K562 (cell line): ENCODE data around the gene CTSO.

Experiments
- CTBP1 ChIP-seq: fragments of 450-650 bp; IDR thresholded peaks from 2 replicates; pipeline ENCODE4 v1.6.1; 2016; ENCODE audit warnings: borderline replicate concordance
- CTCF ChIP-seq, 3 experiments: IDR thresholded peaks in 2 of 3; conservative IDR thresholded peaks in 1 of 3; 2 replicates each; pipeline ENCODE4 v1.5.1; 2011 to 2012; ENCODE audit warnings: low read length in 3 of 3, mild to moderate bottlenecking in 3 of 3, control low read depth in 2 of 3, improper control_type of control experiment in 1 of 3, inconsistent platforms in 1 of 3, low read depth in 1 of 3, mixed read lengths in 1 of 3, moderate library complexity in 1 of 3; ENCODE audit not compliant: insufficient read depth in 2 of 3
- ESRRA ChIP-seq: fragments of 450-650 bp; IDR thresholded peaks from 2 replicates; pipeline ENCODE4 v1.6.1; 2014; ENCODE audit warnings: low read depth, mild to moderate bottlenecking, moderate library complexity, borderline replicate concordance
- FOSL1 ChIP-seq: fragments of 200-800 bp; sonication (Bioruptor generic); conservative IDR thresholded peaks from 2 replicates; pipeline ENCODE4 v1.6.1; 2016; ENCODE audit warnings: missing genetic modification characterization, missing compliant biosample characterization
- IRF1 ChIP-seq: sonication (generic); formaldehyde crosslinking; IDR thresholded peaks from 2 replicates; pipeline ENCODE4 v1.8.0; 2022; ENCODE audit warnings: missing genetic modification reagents, mild to moderate bottlenecking, borderline replicate concordance
- POLR2A ChIP-seq: fragments of 450-650 bp; conservative IDR thresholded peaks from 2 replicates; pipeline ENCODE4 v1.6.1; 2016
- POLR2AphosphoS5 ChIP-seq: IDR thresholded peaks from 2 replicates; pipeline ENCODE4 v1.6.1; 2011; ENCODE audit warnings: mild to moderate bottlenecking, low read depth, low read length, moderate library complexity; ENCODE audit not compliant: control insufficient read depth, insufficient read depth
- SUPT5H ChIP-seq: fragments of 450-650 bp; IDR thresholded peaks from 2 replicates; pipeline ENCODE4 v1.6.1; 2016
- TBP ChIP-seq: optimal IDR thresholded peaks from 2 replicates; pipeline ENCODE3; 2011; ENCODE audit warnings: low read depth, low read length, improper control_type of control experiment
- TCF7 ChIP-seq: sonication (generic); IDR thresholded peaks from 2 replicates; pipeline ENCODE4 v1.6.1; 2016; ENCODE audit warnings: antibody characterized with exemption, borderline replicate concordance

GRCh38 chr4:155909615-155910226 lies 43.9 kb downstream of the CTSO start:
- TF ChIP-seq TCF7 (no peak), POLR2A (no peak), CTCF (IDR thresholded peaks at IDR 0.05 in 2 of 3, conservative IDR thresholded peaks at IDR 0.05 in 1 of 3; ENCODE audit: insufficient read depth in 2 of 3, low read depth in 1 of 3, low read length in 3 of 3) (no peak), POLR2AphosphoS5 (no peak), SUPT5H (no peak), CTBP1 (no peak), ESRRA (no peak), TBP (no peak), IRF1 (CRISPR knock-in tag) (no peak), FOSL1 (tag) (no peak)
